AG04449 (cell line): ENCODE results near the gene BICDL1.

ENCODE experiments used
- CTCF ChIA-PET: fragments of 350-600 bp; formaldehyde crosslinking; extraction: SDS; loops from one replicate; lab custom pipeline; 2021; ENCODE audit warnings: antibody characterized with exemption; lab: Yijun Ruan, JAX
- POLR2A ChIA-PET: fragments of 400-600, 350-600 bp; formaldehyde crosslinking; extraction: SDS; loops from one replicate; lab custom pipeline; 2020; ENCODE audit warnings: antibody characterized with exemption, inconsistent platforms; lab: Yijun Ruan, JAX
- DNase-seq: peaks from one replicate; pipeline ENCODE4 v3.0.0-alpha.2; 2010; ENCODE audit warnings: low read depth, low spot score
- H3K4me3 ChIP-seq: 2 replicates; pipeline ENCODE4 v1.5.1; 2011; ENCODE audit warnings: low read depth, mild to moderate bottlenecking, control low read depth, low read length
- CTCF ChIP-seq: IDR thresholded peaks from one replicate; pipeline ENCODE4 v1.5.1; 2011; ENCODE audit warnings: mild to moderate bottlenecking, moderate library complexity, low read length, control low read depth, inconsistent platforms; ENCODE audit not compliant: insufficient read depth; ENCODE audit errors: missing control alignments

The BICDL1 gene

DNA sequence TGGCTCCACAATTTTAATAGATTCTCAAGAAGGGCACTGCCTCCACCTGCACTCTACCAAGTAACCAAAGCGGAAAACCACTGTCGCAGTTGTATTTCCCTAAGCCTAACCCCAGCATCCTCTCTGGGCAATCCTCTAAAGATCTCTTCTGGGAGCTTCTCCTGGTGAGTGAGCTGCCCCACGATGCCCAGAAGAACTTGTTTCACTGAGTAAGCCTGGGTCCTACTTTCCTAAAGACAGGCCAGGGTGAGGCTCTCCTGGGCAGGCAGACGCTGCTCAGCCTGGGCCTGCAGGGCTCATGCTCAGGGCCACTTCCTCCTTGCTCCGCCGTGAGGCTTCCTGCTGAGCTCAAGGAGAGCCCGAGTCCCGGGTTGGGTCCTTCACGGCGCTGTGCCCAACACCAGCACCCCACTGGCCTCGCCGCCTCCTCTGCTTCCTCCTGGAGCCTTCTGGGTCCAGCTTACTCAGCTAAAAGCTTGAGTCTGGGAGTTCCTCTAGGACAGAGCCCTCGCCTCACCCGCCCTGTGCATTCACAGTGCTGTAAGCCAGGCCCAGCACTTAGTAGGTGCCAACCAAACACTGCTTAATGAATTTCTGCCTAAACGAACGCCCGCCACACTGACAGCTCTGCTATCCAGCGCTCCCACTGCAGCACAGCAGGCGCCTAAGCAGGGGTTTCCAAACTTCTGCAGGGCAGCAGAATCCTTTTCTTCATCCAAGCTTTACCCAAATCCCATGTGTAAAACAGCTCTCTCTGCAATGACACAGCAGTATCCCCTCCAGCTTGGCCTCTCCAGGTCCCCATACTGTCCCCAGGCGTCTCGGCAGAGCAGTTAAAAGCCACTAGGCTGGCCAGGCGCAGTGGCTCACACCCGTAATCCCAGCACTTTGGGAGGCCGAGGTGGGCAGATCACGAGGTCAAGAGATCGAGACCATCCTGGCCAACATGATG is 121.8 kb downstream of the BICDL1 start:
- DNase-seq, result no peak
- CTCF ChIA-PET, result no interaction called here

DNA sequence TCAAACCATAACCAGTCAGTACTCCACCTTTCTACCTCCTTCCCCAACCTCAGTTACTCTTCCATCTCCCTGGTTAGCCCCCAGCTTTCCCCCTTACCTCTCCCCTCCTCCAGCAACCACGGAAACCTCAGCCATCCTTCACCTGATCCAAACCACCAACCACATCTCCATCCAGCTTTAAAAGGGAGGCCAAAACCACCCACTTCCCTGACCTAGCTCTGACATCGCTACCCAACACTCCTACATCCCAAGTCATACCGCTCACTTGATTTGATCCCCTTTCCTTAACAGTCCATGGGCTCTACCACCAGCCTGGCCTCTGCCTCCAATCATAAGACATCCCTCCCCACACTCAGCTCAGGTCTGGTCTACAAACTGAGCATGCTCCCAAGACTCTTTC is 126.0 kb downstream of the BICDL1 start:
- TF ChIP-seq CTCF, result no peak
- peak overlapping the region; percentile 90 for H3K4me3 ChIP-seq
- no peak for DNase-seq
- ChIA-PET POLR2A (interaction anchor here (0.8 kb wide), 1 partner anchor 86 kb away, joined by 3 read pairs; the partner anchor contains the start of gene RPLP0), CTCF (interaction anchor here (1.0 to 1.5 kb wide), 2 partner anchors 28 to 86 kb away, joined by 3 to 4 read pairs; partner anchors contain the start of gene RPLP0)

More for the DNA sequence above, 121.8 kb downstream of the BICDL1 start:
- POLR2A ChIA-PET, result interaction anchor here (1.4 kb wide), 1 partner anchor 90 kb away, joined by 5 read pairs; the partner anchor contains the start of gene RPLP0
- no peak for TF ChIP-seq CTCF
- no peak overlapping the region for H3K4me3 ChIP-seq

DNA sequence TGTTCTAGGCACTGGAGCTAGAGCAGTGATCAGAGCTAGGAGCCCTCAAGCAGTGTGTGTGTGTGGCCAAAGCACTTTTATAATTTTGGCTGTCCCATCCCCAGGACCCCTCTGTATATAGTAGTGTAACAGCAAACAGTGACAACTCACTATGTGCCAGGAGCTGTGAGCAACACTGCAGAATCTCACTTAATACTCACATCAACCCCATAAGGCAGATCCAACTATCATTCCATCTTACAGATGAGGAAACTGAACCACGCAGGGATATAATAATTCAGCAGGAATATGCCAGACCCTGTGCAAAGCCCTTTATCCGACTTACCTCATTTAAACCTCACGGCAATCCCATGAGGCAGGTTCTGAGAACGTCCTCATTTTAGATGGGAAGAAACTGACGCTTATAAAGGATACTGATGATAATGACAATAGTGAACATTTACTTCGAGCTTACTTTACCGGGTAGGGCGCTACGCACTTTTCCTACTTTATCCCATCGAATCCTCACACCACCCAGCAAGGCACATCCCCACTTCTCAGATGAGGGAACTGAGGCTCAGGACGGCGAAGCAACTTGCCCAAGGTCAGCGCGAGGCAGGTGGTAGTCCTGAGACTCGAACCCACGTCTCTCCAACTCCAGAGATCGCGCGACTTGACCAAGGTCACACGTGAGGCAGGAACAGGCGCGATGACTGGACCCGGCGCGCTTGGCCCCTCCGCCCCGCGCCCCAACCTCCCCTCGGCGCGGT is 126.8 kb downstream of the BICDL1 start:
- H3K4me3 ChIP-seq, result peak overlapping the region; percentile 90
- TF ChIP-seq CTCF, result no peak
- DNase-seq, result no peak
- ChIA-PET POLR2A (interaction anchor here (0.6 to 3.1 kb wide), 2 partner anchors 42 to 85 kb away, joined by 3 to 16 read pairs; partner anchors contain the start of gene RPLP0), CTCF (interaction anchor here (1.5 kb wide), 1 partner anchor 85 kb away, joined by 4 read pairs; the partner anchor contains the start of gene RPLP0)

- no peak for DNase-seq
- POLR2A ChIA-PET, result interaction anchor here (1.2 to 3.1 kb wide), 3 partner anchors 10 to 84 kb away, joined by 3 to 16 read pairs (median 9); partner anchors contain the start of gene RPLP0
- no peak for TF ChIP-seq CTCF
- CTCF ChIA-PET, result no interaction called here
- H3K4me3 ChIP-seq, result peak within 1 kb of the TSS; percentile 90
Measured at GRCh38 chr12:120116441-120116791, 127.4 kb downstream of the BICDL1 start, which contains the start of gene RAB35. Gene RAB35 (minus strand): TSS chr12:120116753. CDS start chr12:120116650, 103 bp downstream.

DNA sequence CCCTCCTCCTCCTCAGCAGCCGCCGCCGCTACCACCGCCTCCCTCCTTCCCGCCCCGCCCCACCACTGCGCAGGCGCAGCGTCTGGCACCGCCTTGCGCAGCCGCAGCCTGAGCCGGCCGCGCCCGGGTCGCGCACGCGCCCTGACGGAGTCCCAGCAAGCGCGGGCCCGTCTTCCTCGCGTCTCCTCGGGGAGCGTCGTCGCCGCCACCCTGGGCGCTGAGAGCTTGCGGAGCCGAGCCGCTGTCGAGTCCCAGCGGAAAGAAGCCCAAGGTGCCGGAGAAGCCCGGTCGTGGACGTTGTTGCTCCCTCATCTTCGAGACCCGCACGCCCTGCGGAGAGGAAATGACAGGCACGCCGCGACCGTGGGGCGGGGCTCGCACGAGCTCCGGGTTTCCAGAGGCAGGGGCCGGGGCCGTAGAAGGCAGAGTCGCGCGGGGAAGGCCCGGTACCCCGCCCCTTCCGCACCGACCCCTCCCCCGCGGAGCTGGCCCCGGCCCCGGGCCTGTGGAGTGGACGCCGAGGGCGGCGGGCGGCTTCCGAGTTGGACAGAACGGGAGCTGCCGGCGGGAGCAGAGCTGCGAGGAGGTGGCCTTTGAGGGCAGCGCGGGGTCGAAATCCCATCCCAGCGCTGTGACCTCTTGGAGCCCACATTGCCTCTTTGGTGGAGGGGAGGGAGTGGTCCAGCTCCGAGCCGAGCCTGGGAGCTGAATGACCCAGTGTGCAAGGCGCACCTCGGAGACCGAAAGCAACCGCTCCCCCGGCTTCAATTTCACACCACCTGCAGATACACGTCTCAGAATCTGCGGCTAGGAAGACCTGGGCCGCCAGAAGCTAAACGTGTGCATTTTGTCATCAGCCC is 128.0 kb downstream of the BICDL1 start:
- ChIA-PET POLR2A (interaction anchor here (1.2 to 3.1 kb wide), 4 partner anchors 9 to 174 kb away, joined by 3 to 16 read pairs (median 12); partner anchors contain the start of genes RNU4-2 and RPLP0), CTCF (no interaction called here)
- no peak for TF ChIP-seq CTCF
- peak overlapping the region; percentile 90 for H3K4me3 ChIP-seq
- DNase-seq, result peak; percentile 40
